ENCODE measurements around the gene ICAM5.
"Not testable (repeated sequence)": the region's sequence is repeated elsewhere in the genome, so short reads cannot be mapped to it uniquely, and the experiment has no call there.

Gene ICAM5

DNA sequence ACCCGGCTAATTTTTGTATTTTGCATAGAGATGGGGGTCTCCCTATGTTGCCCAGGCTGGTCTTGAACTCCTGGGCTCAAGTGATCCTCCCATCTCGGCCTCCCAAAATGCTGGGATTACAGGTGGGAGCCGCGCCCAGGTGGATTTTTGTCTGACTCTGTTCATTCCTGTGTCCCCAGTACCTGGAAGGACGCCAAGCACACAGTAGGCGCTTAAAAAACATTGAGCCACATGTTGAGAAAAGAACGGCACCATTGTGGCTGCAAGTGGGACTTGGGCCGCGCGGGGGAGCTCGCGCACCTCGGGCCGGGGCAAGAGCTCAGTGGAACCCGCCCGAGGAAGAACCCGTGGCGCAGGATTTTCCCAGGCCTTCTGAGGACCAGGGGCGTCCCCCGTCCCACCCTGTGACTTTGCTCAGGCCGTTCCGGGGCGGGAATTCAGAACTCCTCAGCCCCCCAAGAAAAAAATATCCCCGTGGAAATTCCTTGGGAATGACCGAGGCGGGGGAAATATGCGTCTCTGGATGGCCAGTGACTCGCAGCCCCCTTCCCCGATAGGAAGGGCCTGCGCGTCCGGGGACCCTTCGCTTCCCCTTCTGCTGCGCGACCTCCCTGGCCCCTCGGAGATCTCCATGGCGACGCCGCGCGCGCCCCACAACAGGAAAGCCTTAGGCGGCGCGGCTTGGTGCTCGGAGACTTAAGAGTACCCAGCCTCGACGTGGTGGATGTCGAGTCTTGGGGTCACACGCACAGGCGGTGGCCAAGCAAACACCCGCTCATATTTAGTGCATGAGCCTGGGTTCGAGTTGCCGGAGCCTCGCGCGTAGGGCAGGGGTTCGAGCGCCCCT, 20.2 kb upstream of the ICAM5 start:
- H3K4me3 ChIP-seq (ENCODE audit: low read depth, low read length) = no peak overlapping the region

GRCh38 chr19:10270180-10270615, 19.6 kb upstream of the ICAM5 start:
- peak overlapping the region; percentile 13 for H3K4me3 ChIP-seq (ENCODE audit: low read depth, low read length)

- H3K4me3 ChIP-seq (ENCODE audit: low read depth, low read length) = peak within 1 kb of the TSS; percentile 13
These were observed 18.9 kb upstream of the ICAM5 start, which contains the start of gene ICAM1 for GRCh38 chr19:10270616-10271394. Gene ICAM1 (plus strand): TSS chr19:10271120. CDS start chr19:10271160, 40 bp downstream.

DNA sequence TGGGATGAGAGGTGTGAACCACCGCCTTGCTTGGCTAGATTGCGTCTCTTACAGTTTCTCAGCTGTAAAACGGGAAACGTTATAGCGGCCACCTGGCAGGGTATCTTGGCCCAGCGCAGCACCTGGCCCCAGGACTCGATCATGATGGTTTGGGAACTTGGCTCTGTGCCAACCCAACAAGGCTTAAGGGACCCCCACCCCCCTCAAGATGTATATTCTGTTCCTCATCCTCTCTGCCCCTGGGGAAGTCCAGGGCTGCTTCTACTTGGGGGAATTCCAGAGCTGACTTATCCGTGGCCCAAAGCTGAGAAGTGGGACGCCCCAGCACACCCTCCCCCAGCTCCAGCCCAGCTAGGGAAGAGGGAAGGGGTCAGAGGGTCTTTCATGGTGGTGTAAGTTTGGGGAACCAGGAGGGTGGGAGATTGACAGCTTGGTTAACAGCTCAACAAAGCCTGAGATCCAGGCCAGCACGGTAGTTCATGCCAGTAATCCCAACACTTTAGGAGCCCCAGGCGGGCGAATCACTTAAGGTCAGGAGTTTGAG, 18.1 kb upstream of the ICAM5 start:
- H3K4me3 ChIP-seq (ENCODE audit: low read depth, low read length) = no peak overlapping the region

GRCh38 chr19:10274589-10274988, 15.2 kb upstream of the ICAM5 start:
- no peak overlapping the region for H3K4me3 ChIP-seq (ENCODE audit: low read depth, low read length)

DNA sequence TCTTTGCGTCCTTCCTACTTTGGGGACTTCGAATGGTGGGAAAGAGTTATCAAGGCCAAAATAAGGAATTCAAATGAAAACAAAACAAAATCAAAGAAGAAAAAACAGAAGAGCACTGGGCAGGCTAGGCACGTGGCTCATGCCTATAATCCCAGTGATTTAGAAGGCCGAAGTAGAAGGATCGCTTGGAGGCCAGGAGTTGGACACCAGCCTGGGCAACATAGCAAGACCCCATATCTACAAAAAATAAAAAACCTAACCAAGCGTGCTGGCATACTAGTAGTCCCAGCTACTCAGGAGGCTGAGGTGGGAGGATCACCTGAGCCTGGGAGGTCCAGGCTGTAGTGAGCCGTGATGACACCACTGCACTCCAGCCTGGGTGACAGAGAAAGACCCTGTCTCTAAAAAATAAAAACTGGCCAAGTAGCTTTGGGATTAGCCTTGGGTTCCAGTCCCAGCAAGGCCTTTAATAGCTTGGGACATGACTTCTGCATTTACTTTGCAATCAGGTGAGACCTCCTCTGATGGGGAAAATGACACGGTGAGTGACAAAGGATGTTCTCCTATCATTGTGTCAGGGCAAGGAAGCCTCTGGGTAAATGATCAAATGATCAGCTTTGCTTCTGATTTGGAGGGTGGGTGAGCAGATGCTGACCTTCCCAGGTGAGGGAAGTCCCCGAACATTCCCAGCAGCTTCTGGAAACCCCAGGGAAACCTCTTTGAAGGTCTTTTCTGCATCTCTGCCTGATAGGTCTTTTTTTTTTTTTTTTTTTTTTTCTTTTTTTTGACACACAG, 11.8 kb upstream of the ICAM5 start:
- no peak overlapping the region for H3K4me3 ChIP-seq (ENCODE audit: low read depth, low read length)

DNA sequence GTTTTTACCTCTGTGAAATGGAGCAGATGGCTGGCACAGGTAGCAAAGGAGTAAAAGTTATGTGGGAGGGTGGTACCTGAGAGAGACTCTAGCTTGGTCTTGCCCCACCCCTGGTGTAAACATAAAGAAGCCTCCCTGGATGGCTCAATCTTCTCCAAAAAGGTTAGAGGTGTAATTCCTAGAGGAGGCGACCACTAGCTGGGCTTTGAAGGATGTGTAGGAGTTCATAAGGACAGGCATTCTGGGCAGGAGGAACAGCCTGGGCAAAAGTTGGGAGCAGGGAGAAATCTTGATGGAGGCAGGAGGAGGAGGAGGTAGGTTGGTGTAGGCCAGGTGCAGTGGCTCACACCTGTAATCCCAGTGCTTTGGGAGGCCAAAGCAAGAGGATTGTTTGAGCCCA, 10.8 kb upstream of the ICAM5 start:
- no peak overlapping the region for H3K4me3 ChIP-seq (ENCODE audit: low read depth, low read length)

DNA sequence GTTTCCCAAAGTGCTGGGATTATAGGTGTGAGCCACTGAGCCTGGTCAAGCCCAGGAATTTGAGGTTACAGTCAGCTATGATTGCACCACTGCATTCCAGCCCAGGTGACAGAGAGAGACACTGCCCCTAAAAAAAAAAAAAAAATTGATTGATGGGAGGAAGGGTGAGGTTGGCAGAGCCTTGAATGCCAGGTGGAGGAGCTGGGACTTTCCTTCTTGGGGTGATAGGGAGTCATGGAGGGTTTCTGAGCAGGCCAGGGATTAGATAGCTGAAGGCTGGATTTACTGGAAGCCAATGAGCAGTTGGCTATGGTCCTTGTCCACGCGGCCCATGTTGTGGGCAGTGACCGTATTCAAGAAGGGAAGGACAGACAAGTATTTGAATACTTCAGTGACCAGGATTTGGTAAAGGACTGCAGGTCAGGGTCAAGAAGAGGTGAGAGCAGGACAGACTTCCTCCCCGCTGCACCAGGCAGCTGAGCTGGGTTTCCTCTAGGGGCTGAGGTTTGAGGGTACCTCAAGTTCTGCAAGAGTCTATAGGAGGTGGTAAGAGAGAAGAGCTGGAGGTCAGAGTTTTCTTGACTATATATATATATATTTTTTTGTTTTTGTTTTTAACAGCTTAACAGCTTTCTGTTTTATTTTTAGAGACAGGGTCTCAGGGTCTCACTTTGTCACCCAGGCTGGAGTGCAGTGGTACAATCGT, 9.9 kb upstream of the ICAM5 start:
- no peak overlapping the region for H3K4me3 ChIP-seq (ENCODE audit: low read depth, low read length)

GRCh38 chr19:10282043-10282442, 7.7 kb upstream of the ICAM5 start:
- not testable (repeated sequence) for H3K4me3 ChIP-seq (ENCODE audit: low read depth, low read length)

GRCh38 chr19:10283301-10284064, 6.3 kb upstream of the ICAM5 start:
- H3K4me3 ChIP-seq (ENCODE audit: low read depth, low read length) = no peak overlapping the region

DNA sequence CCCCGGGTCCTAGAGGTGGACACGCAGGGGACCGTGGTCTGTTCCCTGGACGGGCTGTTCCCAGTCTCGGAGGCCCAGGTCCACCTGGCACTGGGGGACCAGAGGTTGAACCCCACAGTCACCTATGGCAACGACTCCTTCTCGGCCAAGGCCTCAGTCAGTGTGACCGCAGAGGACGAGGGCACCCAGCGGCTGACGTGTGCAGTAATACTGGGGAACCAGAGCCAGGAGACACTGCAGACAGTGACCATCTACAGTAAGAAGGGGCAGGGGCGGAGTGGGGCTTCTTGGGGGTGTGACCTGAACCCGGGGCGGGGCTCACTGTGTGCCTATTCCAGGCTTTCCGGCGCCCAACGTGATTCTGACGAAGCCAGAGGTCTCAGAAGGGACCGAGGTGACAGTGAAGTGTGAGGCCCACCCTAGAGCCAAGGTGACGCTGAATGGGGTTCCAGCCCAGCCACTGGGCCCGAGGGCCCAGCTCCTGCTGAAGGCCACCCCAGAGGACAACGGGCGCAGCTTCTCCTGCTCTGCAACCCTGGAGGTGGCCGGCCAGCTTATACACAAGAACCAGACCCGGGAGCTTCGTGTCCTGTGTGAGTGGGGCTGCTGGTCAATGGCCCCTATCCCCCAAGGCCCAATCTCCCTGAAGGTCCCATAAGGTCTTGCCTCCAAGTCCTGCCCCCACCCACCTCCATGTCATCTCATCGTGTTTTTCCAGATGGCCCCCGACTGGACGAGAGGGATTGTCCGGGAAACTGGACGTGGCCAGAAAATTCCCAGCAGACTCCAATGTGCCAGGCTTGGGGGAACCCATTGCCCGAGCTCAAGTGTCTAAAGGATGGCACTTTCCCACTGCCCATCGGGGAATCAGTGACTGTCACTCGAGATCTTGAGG, 5.4 kb upstream of the ICAM5 start:
- H3K4me3 ChIP-seq (ENCODE audit: low read depth, low read length) = no peak overlapping the region

DNA sequence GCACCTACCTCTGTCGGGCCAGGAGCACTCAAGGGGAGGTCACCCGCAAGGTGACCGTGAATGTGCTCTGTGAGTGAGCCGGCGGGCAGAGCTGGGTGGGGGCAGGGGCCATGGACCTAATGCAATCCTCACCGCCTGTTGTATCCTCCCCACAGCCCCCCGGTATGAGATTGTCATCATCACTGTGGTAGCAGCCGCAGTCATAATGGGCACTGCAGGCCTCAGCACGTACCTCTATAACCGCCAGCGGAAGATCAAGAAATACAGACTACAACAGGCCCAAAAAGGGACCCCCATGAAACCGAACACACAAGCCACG, 4.8 kb upstream of the ICAM5 start:
- H3K4me3 ChIP-seq (ENCODE audit: low read depth, low read length) = no peak overlapping the region

GRCh38 chr19:10285393-10285792, 4.4 kb upstream of the ICAM5 start:
- H3K4me3 ChIP-seq (ENCODE audit: low read depth, low read length) = no peak overlapping the region

- H3K4me3 ChIP-seq (ENCODE audit: low read depth, low read length) = peak within 1 kb of the TSS; percentile 24
These were observed 2.7 kb upstream of the ICAM5 start, which contains the start of gene ICAM4 for GRCh38 chr19:10286803-10287737. Gene ICAM4 (plus strand): TSS chr19:10286955. CDS start chr19:10287013, 58 bp downstream.

- peak overlapping the region; percentile 41 for H3K4me3 ChIP-seq (ENCODE audit: low read depth, low read length)
These were observed 1.0 kb upstream of the ICAM5 start for GRCh38 chr19:10288662-10289166.

DNA sequence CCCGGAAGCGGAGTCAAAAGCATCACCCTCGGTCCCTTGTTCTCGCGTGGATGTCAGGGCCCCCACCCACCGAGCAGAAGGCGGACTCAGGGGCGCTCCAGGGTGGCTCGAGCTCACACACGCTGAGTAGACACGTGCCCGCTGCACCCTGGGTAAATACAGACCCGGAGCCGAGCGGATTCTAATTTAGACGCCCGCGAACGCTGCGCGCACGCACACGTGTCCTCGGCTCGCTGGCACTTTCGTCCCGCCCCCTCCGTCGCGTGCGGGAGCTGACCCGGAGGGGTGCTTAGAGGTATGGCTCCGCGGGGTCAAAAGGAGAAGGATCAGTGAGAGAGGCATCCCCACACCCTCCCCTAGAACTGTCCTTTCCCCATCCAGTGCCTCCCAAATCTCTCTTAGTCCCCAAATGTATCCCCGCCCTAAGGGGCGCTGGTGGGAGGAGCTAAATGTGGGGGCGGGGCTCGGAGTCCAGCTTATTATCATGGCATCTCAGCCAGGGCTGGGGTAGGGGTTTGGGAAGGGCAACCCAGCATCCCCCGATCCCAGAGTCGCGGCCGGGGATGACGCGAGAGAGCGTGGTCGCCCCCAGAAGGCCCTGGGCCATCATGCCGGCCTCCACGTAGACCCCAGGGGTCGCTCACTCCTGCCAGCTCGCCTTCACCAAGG, 451 bp upstream of the ICAM5 start:
- H3K4me3 ChIP-seq (ENCODE audit: low read depth, low read length) = peak overlapping the region; percentile 41

Data from iPS-11a (cell line).